Mesodermal cell (in vitro differentiated cells): ENCODE results near the gene GOLT1B.

Source experiments
- H3K27ac ChIP-seq: 2 replicates; pipeline ENCODE4 v1.7.0; 2013; ENCODE audit warnings: mild to moderate bottlenecking, low read depth, low read length, moderate library complexity; ENCODE audit not compliant: severe bottlenecking
- H3K36me3 ChIP-seq: 2 replicates; pipeline ENCODE4 v1.7.1; 2013; ENCODE audit warnings: mild to moderate bottlenecking, low read length, moderate library complexity; ENCODE audit not compliant: control insufficient read depth, insufficient read depth
- H3K4me1 ChIP-seq: one replicate; pipeline ENCODE4 v1.7.1; 2013; ENCODE audit warnings: mild to moderate bottlenecking, low read length; ENCODE audit not compliant: insufficient read depth, control insufficient read depth, poor library complexity, severe bottlenecking
- H3K4me3 ChIP-seq: 2 replicates; pipeline ENCODE4 v1.7.0; 2013; ENCODE audit warnings: low read length, control low read depth, mild to moderate bottlenecking; ENCODE audit not compliant: insufficient read depth, poor library complexity, severe bottlenecking; ENCODE audit errors: extremely low read depth
- H3K9me3 ChIP-seq: 2 replicates; pipeline ENCODE4 v1.7.1; 2013; ENCODE audit warnings: mild to moderate bottlenecking, low read length, moderate library complexity; ENCODE audit not compliant: control insufficient read depth
- WGBS, 2 experiments: methylation state at CpG; one replicate each; pipeline ENCODE4 v1.1.5; 2013; ENCODE audit warnings: missing lambda C conversion rate in 2 of 2; ENCODE audit not compliant: insufficient coverage in 2 of 2; 5-methylcytosine and 5-hydroxymethylcytosine counted together

The GOLT1B gene

GRCh38 chr12:21483531-21483930 lies 18.1 kb upstream of the GOLT1B start:
- WGBS, 2 experiments, result 90% methylated on average over 2 of the region's 3 CpGs; no CpG with 5 or more reads in 1 of the 2 experiments

GRCh38 chr12:21485998-21486397 lies 15.6 kb upstream of the GOLT1B start:
- Histone ChIP-seq H3K9me3 (no peaks in the 10 kb centered on the region), H3K4me1 (no peaks in the 10 kb centered on the region), H3K4me3 (no peak overlapping the region), H3K36me3 (peaks cover 57% of the 10 kb centered on the region), H3K27ac (no peak overlapping the region)

More at GRCh38 chr12:21483531-21483930, 18.1 kb upstream of the GOLT1B start:
- Histone ChIP-seq H3K4me3 (no peak overlapping the region), H3K4me1 (no peaks in the 10 kb centered on the region), H3K36me3 (peaks cover 57% of the 10 kb centered on the region), H3K27ac (no peak overlapping the region), H3K9me3 (no peaks in the 10 kb centered on the region)

GRCh38 chr12:21499765-21500164 lies 1.8 kb upstream of the GOLT1B start:
- Histone ChIP-seq H3K4me3 (peak overlapping the region; percentile 80), H3K4me1 (no peaks in the 10 kb centered on the region), H3K36me3 (peaks cover 51% of the 10 kb centered on the region), H3K9me3 (no peaks in the 10 kb centered on the region), H3K27ac (no peak overlapping the region)
- 33 to 57% methylated on average over 1 to 2 of the region's 2 CpGs for WGBS, 2 experiments

- H3K27ac ChIP-seq, result peak overlapping the region; percentile 98
- WGBS, 2 experiments, result 0 to 20% methylated on average over 2 to 4 of the region's 8 CpGs
- H3K4me3 ChIP-seq, result peak overlapping the region; percentile 80
Measured at GRCh38 chr12:21500786-21501257, 767 bp upstream of the GOLT1B start.

GRCh38 chr12:21502164-21502496 lies 541 bp downstream of the GOLT1B start:
- peak overlapping the region; percentile 98 for H3K27ac ChIP-seq
- 0% methylated on average over 11 to 13 of the region's 14 CpGs for WGBS, 2 experiments
- peaks cover 27% of the 10 kb centered on the region for H3K36me3 ChIP-seq
- H3K4me3 ChIP-seq, result peak overlapping the region; percentile 80
- H3K9me3 ChIP-seq, result no peaks in the 10 kb centered on the region
- H3K4me1 ChIP-seq, result no peaks in the 10 kb centered on the region

More at GRCh38 chr12:21500786-21501257, 767 bp upstream of the GOLT1B start:
- H3K36me3 ChIP-seq, result peaks cover 40% of the 10 kb centered on the region
- H3K4me1 ChIP-seq, result no peaks in the 10 kb centered on the region
- H3K9me3 ChIP-seq, result no peaks in the 10 kb centered on the region

GRCh38 chr12:21502872-21503271 lies 1.3 kb downstream of the GOLT1B start:
- no CpG with 5 or more reads among the region's 1 CpG for WGBS, 2 experiments
- H3K4me1 ChIP-seq, result no peaks in the 10 kb centered on the region
- no peaks in the 10 kb centered on the region for H3K9me3 ChIP-seq
- peak overlapping the region; percentile 80 for H3K4me3 ChIP-seq
- peaks cover 23% of the 10 kb centered on the region for H3K36me3 ChIP-seq
- no peak overlapping the region for H3K27ac ChIP-seq

GRCh38 chr12:21505888-21506287 lies 4.3 kb downstream of the GOLT1B start:
- Histone ChIP-seq H3K9me3 (no peaks in the 10 kb centered on the region), H3K36me3 (peaks cover 39% of the 10 kb centered on the region), H3K4me1 (no peaks in the 10 kb centered on the region), H3K4me3 (no peak overlapping the region), H3K27ac (no peak overlapping the region)
- no CpG with 5 or more reads among the region's 2 CpGs for WGBS, 2 experiments

- Histone ChIP-seq H3K4me1 (no peaks in the 10 kb centered on the region), H3K27ac (no peak overlapping the region), H3K36me3 (peaks cover 52% of the 10 kb centered on the region), H3K9me3 (no peaks in the 10 kb centered on the region), H3K4me3 (no peak overlapping the region)
- no CpG with 5 or more reads among the region's 2 CpGs for WGBS, 2 experiments
Measured at GRCh38 chr12:21507849-21508248, 6.3 kb downstream of the GOLT1B start.

GRCh38 chr12:21509768-21510167 lies 8.2 kb downstream of the GOLT1B start:
- no peaks in the 10 kb centered on the region for H3K9me3 ChIP-seq
- peaks cover 61% of the 10 kb centered on the region for H3K36me3 ChIP-seq
- no peaks in the 10 kb centered on the region for H3K4me1 ChIP-seq
- H3K27ac ChIP-seq, result no peak overlapping the region
- H3K4me3 ChIP-seq, result no peak overlapping the region
- WGBS, 2 experiments, result 50% methylated on average over 2 of the region's 2 CpGs

GRCh38 chr12:21516281-21516680 lies 14.7 kb downstream of the GOLT1B start:
- Histone ChIP-seq H3K36me3 (peaks cover 34% of the 10 kb centered on the region), H3K27ac (no peak overlapping the region), H3K9me3 (no peaks in the 10 kb centered on the region), H3K4me3 (no peak overlapping the region), H3K4me1 (no peaks in the 10 kb centered on the region)
- WGBS, 2 experiments, result no CpG with 5 or more reads among the region's 2 CpGs

- Histone ChIP-seq H3K27ac (no peak overlapping the region), H3K4me3 (no peak overlapping the region), H3K9me3 (peaks cover 4% of the 10 kb centered on the region), H3K36me3 (peaks cover 19% of the 10 kb centered on the region), H3K4me1 (no peaks in the 10 kb centered on the region)
- 91 to 100% methylated on average over 1 of the region's 3 CpGs for WGBS, 2 experiments
Measured at GRCh38 chr12:21518451-21518850, 16.9 kb downstream of the GOLT1B start.
